Measurements from ENCODE around the gene SLC5A5. TPM values are rescaled to one million over a fixed set of nuclear protein-coding genes. Genes with fewer than 3 reads are reported as not detected.

The SLC5A5 gene
- total RNA-seq, 6 experiments from 2014 or later, result not detected

DNA sequence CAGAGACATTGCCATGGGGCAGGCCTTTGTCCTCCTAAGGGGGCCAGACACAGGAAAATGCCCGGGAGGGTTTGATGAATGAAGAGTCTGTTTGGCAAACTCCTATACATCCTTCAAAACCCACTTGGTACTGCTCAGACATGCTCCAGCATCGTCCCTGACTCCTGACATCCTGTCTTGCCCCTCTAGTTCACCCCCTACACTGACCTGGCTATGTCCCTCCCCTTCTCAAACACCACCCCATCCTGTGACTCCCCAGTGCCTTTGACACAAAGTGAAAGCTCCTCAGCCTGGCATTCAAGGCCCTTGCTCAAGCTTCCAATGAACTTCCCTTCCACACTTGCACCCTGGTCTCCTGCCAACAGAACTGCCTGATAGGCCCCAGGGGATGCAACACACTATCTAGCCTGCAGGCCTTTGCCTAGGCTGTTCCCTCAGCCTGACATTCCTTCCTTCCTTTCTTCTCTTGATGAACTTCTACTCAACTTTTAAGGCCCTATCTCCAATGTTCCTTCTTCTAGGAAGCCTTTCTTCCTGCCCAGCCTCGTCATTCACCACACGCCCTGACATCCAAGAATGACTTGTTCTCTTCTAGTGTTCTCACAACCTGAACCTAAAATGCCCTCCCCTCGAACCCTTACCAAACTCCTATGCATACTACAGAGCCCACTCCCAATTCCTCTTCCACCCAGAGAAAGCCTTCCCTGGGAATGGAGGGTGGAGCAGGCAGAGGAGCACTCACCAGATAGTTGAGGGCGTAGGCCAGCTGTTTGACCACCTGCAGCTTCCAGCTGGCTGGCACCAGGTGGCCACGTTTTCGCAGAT is 36.4 kb upstream of the SLC5A5 start:
- Histone ChIP-seq H3K27ac (no peak overlapping the region), H3K27me3 (no peaks in the 10 kb centered on the region), H3K9me3 (no peaks in the 10 kb centered on the region), H3K4me1 (no peaks in the 10 kb centered on the region), H3K36me3 (no peaks in the 10 kb centered on the region), H3K4me3 (no peak overlapping the region)
- intact Hi-C loops (cut with DNase I), result no loop called here
- DNase-seq (no peak), ATAC-seq (no peak)
- TF ChIP-seq POLR2A (IDR thresholded peaks at IDR 0.05), result no peak
- TF ChIP-seq, protein P1, sequence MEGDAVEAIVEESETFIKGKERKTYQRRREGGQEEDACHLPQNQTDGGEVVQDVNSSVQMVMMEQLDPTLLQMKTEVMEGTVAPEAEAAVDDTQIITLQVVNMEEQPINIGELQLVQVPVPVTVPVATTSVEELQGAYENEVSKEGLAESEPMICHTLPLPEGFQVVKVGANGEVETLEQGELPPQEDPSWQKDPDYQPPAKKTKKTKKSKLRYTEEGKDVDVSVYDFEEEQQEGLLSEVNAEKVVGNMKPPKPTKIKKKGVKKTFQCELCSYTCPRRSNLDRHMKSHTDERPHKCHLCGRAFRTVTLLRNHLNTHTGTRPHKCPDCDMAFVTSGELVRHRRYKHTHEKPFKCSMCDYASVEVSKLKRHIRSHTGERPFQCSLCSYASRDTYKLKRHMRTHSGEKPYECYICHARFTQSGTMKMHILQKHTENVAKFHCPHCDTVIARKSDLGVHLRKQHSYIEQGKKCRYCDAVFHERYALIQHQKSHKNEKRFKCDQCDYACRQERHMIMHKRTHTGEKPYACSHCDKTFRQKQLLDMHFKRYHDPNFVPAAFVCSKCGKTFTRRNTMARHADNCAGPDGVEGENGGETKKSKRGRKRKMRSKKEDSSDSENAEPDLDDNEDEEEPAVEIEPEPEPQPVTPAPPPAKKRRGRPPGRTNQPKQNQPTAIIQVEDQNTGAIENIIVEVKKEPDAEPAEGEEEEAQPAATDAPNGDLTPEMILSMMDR (IDR thresholded peaks at IDR 0.05), result no peak
- WGBS (ENCODE audit: insufficient coverage, low coverage, low lambda C conversion rate, missing lambda C conversion rate), result 45% methylated on average over 6 of the region's 8 CpGs

GRCh38 chr19:17836530-17836929 is 35.2 kb upstream of the SLC5A5 start:
- H3K4me3 ChIP-seq, result no peak overlapping the region
- DNase-seq, result no peak
- no peaks in the 10 kb centered on the region for H3K9me3 ChIP-seq
- no peak for ATAC-seq
- intact Hi-C loops (cut with DNase I), result no loop called here
- H3K36me3 ChIP-seq, result no peaks in the 10 kb centered on the region
- TF ChIP-seq, protein P1 (IDR thresholded peaks at IDR 0.05), result no peak
- TF ChIP-seq POLR2A (IDR thresholded peaks at IDR 0.05), result no peak
- 37% methylated on average over 4 of the region's 4 CpGs for WGBS (ENCODE audit: insufficient coverage, low coverage, low lambda C conversion rate, missing lambda C conversion rate)
- no peaks in the 10 kb centered on the region for H3K4me1 ChIP-seq
- no peaks in the 10 kb centered on the region for H3K27me3 ChIP-seq
- H3K27ac ChIP-seq, result no peak overlapping the region

GRCh38 chr19:17837972-17838371 is 33.8 kb upstream of the SLC5A5 start:
- TF ChIP-seq, protein P1 (IDR thresholded peaks at IDR 0.05), result no peak
- no peak for TF ChIP-seq POLR2A (IDR thresholded peaks at IDR 0.05)
- 86% methylated on average over 1 of the region's 7 CpGs for WGBS (ENCODE audit: insufficient coverage, low coverage, low lambda C conversion rate, missing lambda C conversion rate)
- ATAC-seq (no peak), DNase-seq (no peak)
- Histone ChIP-seq H3K27me3 (no peaks in the 10 kb centered on the region), H3K9me3 (no peaks in the 10 kb centered on the region), H3K36me3 (no peaks in the 10 kb centered on the region), H3K27ac (no peak overlapping the region), H3K4me3 (no peak overlapping the region), H3K4me1 (no peaks in the 10 kb centered on the region)
- intact Hi-C loops (cut with DNase I), result no loop called here

- Histone ChIP-seq H3K27me3 (no peaks in the 10 kb centered on the region), H3K4me3 (no peak overlapping the region), H3K4me1 (no peaks in the 10 kb centered on the region), H3K27ac (no peak overlapping the region), H3K9me3 (no peaks in the 10 kb centered on the region), H3K36me3 (no peaks in the 10 kb centered on the region)
- intact Hi-C loops (cut with DNase I), result no loop called here
- DNase-seq (no peak), ATAC-seq (no peak)
- TF ChIP-seq POLR2A (IDR thresholded peaks at IDR 0.05), result no peak
- TF ChIP-seq, protein P1 (IDR thresholded peaks at IDR 0.05), result no peak
- WGBS (ENCODE audit: insufficient coverage, low coverage, low lambda C conversion rate, missing lambda C conversion rate), result 28% methylated on average over 3 of the region's 6 CpGs
Observed at GRCh38 chr19:17840019-17840418, 31.7 kb upstream of the SLC5A5 start.
